Transverse colon (tissue), 3 donors: ENCODE data around the gene PABPN1L.

Source experiments
- EP300 ChIP-seq: sonication (generic); formaldehyde crosslinking; IDR thresholded peaks from one replicate; pipeline ENCODE4 v1.6.1; 2017; ENCODE audit warnings: antibody characterized with exemption, low read depth
- POLR2A ChIP-seq: fragments of 450-650 bp; IDR thresholded peaks from one replicate; pipeline ENCODE4 v1.6.1; 2016; ENCODE audit warnings: antibody characterized with exemption, mild to moderate bottlenecking, moderate library complexity
- TF ChIP-seq, protein P1 (sequence below), 5 experiments: fragments of 200-600 bp in 3 of 5; fragments of 450-650 bp in 2 of 5; sonication (generic) in 3 of 5; IDR thresholded peaks; 1 replicate in 2 of 5; 2 replicates in 3 of 5; pipeline ENCODE4 v1.5.1; 2016 to 2017; ENCODE audit warnings: antibody characterized with exemption in 5 of 5, inconsistent platforms in 3 of 5, mild to moderate bottlenecking in 2 of 5, moderate library complexity in 1 of 5

DNA sequence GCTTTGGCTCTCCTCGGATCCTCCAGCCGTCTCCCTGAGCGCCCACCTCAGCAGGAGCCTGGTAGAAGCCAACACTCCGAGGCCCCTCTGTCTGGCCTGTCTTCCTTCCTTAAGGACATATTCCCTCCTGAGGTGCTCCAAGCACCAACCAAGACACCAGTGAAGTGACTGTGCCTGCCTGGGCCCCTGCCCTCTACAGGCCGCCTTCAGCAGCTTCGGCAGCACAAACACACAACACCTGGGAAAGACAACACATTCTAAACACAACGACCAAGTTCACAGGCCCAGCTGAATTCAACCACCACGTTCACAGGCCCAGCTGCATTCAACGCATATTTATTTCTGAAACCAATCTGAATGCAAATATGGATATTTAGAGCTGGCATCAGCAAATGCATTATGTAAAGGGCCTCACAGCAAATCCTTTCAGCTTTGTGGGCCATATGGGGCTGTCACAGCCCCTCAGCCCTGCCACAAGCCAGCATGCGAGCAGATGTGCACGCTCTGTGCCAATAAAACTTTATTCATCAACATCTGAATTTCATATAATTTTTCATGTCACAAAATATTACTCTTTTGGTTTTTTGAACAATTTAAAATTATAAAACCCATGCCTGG, 21.9 kb downstream of the PABPN1L start:
- TF ChIP-seq POLR2A (no peak), EP300 (no peak)
- TF ChIP-seq, protein P1, sequence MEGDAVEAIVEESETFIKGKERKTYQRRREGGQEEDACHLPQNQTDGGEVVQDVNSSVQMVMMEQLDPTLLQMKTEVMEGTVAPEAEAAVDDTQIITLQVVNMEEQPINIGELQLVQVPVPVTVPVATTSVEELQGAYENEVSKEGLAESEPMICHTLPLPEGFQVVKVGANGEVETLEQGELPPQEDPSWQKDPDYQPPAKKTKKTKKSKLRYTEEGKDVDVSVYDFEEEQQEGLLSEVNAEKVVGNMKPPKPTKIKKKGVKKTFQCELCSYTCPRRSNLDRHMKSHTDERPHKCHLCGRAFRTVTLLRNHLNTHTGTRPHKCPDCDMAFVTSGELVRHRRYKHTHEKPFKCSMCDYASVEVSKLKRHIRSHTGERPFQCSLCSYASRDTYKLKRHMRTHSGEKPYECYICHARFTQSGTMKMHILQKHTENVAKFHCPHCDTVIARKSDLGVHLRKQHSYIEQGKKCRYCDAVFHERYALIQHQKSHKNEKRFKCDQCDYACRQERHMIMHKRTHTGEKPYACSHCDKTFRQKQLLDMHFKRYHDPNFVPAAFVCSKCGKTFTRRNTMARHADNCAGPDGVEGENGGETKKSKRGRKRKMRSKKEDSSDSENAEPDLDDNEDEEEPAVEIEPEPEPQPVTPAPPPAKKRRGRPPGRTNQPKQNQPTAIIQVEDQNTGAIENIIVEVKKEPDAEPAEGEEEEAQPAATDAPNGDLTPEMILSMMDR (IDR thresholded peaks at IDR 0.05), result no peak
